GM12878 (cell line): Measurements from ENCODE around the gene PRKAR2B.

Experiments
- CTCF ChIP-seq, 3 experiments: IDR thresholded peaks in 2 of 3; conservative IDR thresholded peaks in 1 of 3; 2 replicates each; pipeline ENCODE4 v1.5.1; 2011; ENCODE audit warnings: low read depth in 3 of 3, low read length in 3 of 3, mild to moderate bottlenecking in 3 of 3, control low read depth in 2 of 3, moderate library complexity in 2 of 3, inconsistent platforms in 1 of 3, mixed read lengths in 1 of 3; ENCODE audit not compliant: control insufficient read depth in 2 of 3, insufficient read depth in 1 of 3; ENCODE audit errors: extremely low read depth in 1 of 3
- EZH2 ChIP-seq: IDR thresholded peaks from 2 replicates; pipeline ENCODE4 v1.6.1; 2012; ENCODE audit warnings: low read depth, mild to moderate bottlenecking, control low read depth, inconsistent platforms, low read length, borderline replicate concordance; ENCODE audit not compliant: control insufficient read depth
- HDGF ChIP-seq: fragments of 450-650 bp; IDR thresholded peaks from 2 replicates; pipeline ENCODE4 v1.6.1; 2016; ENCODE audit warnings: antibody characterized with exemption
- KDM1A ChIP-seq: fragments of 200-600 bp; sonication (generic); IDR thresholded peaks from 2 replicates; pipeline ENCODE4 v1.6.1; 2016; ENCODE audit warnings: borderline replicate concordance
- LARP7 ChIP-seq: fragments of 450-650 bp; IDR thresholded peaks from 2 replicates; pipeline ENCODE4 v1.6.1; 2017; ENCODE audit warnings: mild to moderate bottlenecking
- SIN3A ChIP-seq: IDR thresholded peaks from 2 replicates; pipeline ENCODE4 v1.6.1; 2012; ENCODE audit warnings: low read depth, low read length, improper control_type of control experiment
- SMAD5 ChIP-seq: IDR thresholded peaks from 2 replicates; pipeline ENCODE4 v1.6.1; 2016; ENCODE audit warnings: antibody characterized with exemption, low read depth
- TF ChIP-seq, protein P1 (sequence below): IDR thresholded peaks from 2 replicates; pipeline ENCODE4 v1.6.1; 2012; ENCODE audit warnings: low read length, inconsistent platforms
- TF ChIP-seq, protein P2 (sequence below): IDR thresholded peaks from 2 replicates; pipeline ENCODE4 v1.6.1; 2012; ENCODE audit warnings: mild to moderate bottlenecking, low read depth, low read length

- TF ChIP-seq, protein P1, sequence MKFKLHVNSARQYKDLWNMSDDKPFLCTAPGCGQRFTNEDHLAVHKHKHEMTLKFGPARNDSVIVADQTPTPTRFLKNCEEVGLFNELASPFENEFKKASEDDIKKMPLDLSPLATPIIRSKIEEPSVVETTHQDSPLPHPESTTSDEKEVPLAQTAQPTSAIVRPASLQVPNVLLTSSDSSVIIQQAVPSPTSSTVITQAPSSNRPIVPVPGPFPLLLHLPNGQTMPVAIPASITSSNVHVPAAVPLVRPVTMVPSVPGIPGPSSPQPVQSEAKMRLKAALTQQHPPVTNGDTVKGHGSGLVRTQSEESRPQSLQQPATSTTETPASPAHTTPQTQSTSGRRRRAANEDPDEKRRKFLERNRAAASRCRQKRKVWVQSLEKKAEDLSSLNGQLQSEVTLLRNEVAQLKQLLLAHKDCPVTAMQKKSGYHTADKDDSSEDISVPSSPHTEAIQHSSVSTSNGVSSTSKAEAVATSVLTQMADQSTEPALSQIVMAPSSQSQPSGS: no peak
- TF ChIP-seq, protein P2, sequence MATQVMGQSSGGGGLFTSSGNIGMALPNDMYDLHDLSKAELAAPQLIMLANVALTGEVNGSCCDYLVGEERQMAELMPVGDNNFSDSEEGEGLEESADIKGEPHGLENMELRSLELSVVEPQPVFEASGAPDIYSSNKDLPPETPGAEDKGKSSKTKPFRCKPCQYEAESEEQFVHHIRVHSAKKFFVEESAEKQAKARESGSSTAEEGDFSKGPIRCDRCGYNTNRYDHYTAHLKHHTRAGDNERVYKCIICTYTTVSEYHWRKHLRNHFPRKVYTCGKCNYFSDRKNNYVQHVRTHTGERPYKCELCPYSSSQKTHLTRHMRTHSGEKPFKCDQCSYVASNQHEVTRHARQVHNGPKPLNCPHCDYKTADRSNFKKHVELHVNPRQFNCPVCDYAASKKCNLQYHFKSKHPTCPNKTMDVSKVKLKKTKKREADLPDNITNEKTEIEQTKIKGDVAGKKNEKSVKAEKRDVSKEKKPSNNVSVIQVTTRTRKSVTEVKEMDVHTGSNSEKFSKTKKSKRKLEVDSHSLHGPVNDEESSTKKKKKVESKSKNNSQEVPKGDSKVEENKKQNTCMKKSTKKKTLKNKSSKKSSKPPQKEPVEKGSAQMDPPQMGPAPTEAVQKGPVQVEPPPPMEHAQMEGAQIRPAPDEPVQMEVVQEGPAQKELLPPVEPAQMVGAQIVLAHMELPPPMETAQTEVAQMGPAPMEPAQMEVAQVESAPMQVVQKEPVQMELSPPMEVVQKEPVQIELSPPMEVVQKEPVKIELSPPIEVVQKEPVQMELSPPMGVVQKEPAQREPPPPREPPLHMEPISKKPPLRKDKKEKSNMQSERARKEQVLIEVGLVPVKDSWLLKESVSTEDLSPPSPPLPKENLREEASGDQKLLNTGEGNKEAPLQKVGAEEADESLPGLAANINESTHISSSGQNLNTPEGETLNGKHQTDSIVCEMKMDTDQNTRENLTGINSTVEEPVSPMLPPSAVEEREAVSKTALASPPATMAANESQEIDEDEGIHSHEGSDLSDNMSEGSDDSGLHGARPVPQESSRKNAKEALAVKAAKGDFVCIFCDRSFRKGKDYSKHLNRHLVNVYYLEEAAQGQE: no peak
- TF ChIP-seq CTCF (IDR thresholded peaks at IDR 0.05 in 2 of 3, conservative IDR thresholded peaks at IDR 0.05 in 1 of 3; ENCODE audit: control insufficient read depth in 2 of 3, extremely low read depth in 1 of 3, insufficient read depth in 1 of 3, low read depth in 3 of 3, low read length in 3 of 3) (no peak), LARP7 (no peak), EZH2 (no peak), SMAD5 (no peak), SIN3A (no peak), KDM1A (no peak), HDGF (no peak)
These were observed 71.4 kb downstream of the PRKAR2B start for GRCh38 chr7:107115762-107116540.
